Kidney (tissue), 14 donors: ENCODE results near the gene TXNRD1. TPM values are rescaled to one million over a fixed set of nuclear protein-coding genes. Genes with fewer than 3 reads are reported as not detected.
A peak's percentile ranks its signal among the peaks of the same experiment; 100 is the strongest.

Experiments used
- DNase-seq, 5 donors: peaks; one replicate each; pipeline ENCODE4 v3.0.0-alpha.2; 2013 to 2020
- FAIRE-seq: peaks from 2 replicates; lab custom pipeline; 2012; peaks lifted over from hg19 to GRCh38; lab: Jason Lieb, UNC
- H3K27ac ChIP-seq, 2 donors: one replicate each; pipeline ENCODE4 v1.7.0; 2013; ENCODE audit warnings: low read depth in 2 of 2, low read length in 2 of 2, inconsistent platforms in 1 of 2
- H3K27me3 ChIP-seq: one replicate; pipeline ENCODE4 v1.7.1; 2013; ENCODE audit warnings: low read length, inconsistent platforms; ENCODE audit not compliant: control insufficient read depth, insufficient read depth
- H3K36me3 ChIP-seq, 3 donors: one replicate each; pipeline versions ENCODE4 v1.7.0 to v1.7.1; 2013; ENCODE audit warnings: low read length in 3 of 3, control low read depth in 1 of 3, inconsistent platforms in 1 of 3; ENCODE audit not compliant: insufficient read depth in 3 of 3, control insufficient read depth in 2 of 3
- H3K4me1 ChIP-seq, 3 donors: one replicate each; pipeline versions ENCODE4 v1.7.0 to v1.7.1; 2013; ENCODE audit warnings: low read length in 3 of 3, inconsistent platforms in 1 of 3, low read depth in 1 of 3; ENCODE audit not compliant: control insufficient read depth in 2 of 3, insufficient read depth in 2 of 3
- H3K4me3 ChIP-seq, 3 donors: one replicate each; pipeline versions ENCODE4 v1.7.0 to v1.8.1; 2013; ENCODE audit warnings: low read length in 3 of 3, control low read depth in 1 of 3, inconsistent platforms in 1 of 3
- H3K9ac ChIP-seq, 3 donors: one replicate each; pipeline versions ENCODE4 v1.7.0 to v1.7.1; 2013; ENCODE audit warnings: low read length in 3 of 3, control low read depth in 1 of 3, inconsistent platforms in 1 of 3
- H3K9me3 ChIP-seq, 3 donors: one replicate each; pipeline versions ENCODE4 v1.7.0 to v1.7.1; 2013; ENCODE audit warnings: low read length in 3 of 3, control low read depth in 1 of 3, inconsistent platforms in 1 of 3; ENCODE audit not compliant: control insufficient read depth in 2 of 3, insufficient read depth in 1 of 3
- CTCF ChIP-seq: IDR thresholded peaks from 3 replicates; pipeline ENCODE4 v1.5.1; 2012; ENCODE audit warnings: mild to moderate bottlenecking, moderate library complexity, borderline replicate concordance; ENCODE audit not compliant: insufficient read depth; ENCODE audit errors: extremely low read depth
- intact Hi-C: fragments of 100-400 bp; cut with DNase I; formaldehyde crosslinking; loops from one replicate; pipeline ENCODE4 v1.11.1; 2022
- polyA plus RNA-seq: library from polyadenylated mRNA; stranded (reverse); fragments of 350-450 nt; fragmentation: Illumina TruSeq; extraction: RNeasy Lipid Tissue Mini Kit (QIAGEN cat#74804); gene quantifications from one replicate; pipeline ENCODE4 v1.2.3, GENCODE V29; 2014; ENCODE audit warnings: low read depth, low replicate concordance; ENCODE audit not compliant: insufficient read depth
- total RNA-seq: library from RNA; stranded (reverse); fragmentation: NEBNext Ultra II Directional; extraction: Animal tissue kit (Norgen Biotek cat#: 25700); gene quantifications from one replicate; pipeline ENCODE4 v1.2.1, GENCODE V29; 2021
- donor health status: control.
- donor health status: control.
- donor health status: control.
- donor health status: control.
- donor health status: control.
- donor health status: DM: yes; HTN: yes; CAD: no.
- donor health status: Normal renal cell carcinoma (clear cell type).

TXNRD1 gene
- total and polyA plus RNA-seq, 2 donors from 2014 or later, result 45.0 to 73.2 TPM

- H3K9me3 ChIP-seq, result peaks cover 0 to 9% (median 0%) of the 10 kb centered on the region in 3 donors
- no peak for TF ChIP-seq CTCF
- peak in 1 of 5 donors; percentile 79 for DNase-seq
- H3K9ac ChIP-seq, result no peak overlapping the region
- no peak overlapping the region for H3K4me3 ChIP-seq
- H3K36me3 ChIP-seq, result no peaks in the 10 kb centered on the region
- FAIRE-seq, result no peak
- H3K27me3 ChIP-seq, result no peaks in the 10 kb centered on the region
- intact Hi-C loops, result no loop called here
- H3K27ac ChIP-seq, result no peak overlapping the region
- H3K4me1 ChIP-seq, result peaks cover 0 to 2% (median 0%) of the 10 kb centered on the region in 3 donors
Observed at GRCh38 chr12:104182144-104182543, 33.4 kb upstream of the TXNRD1 start.

GRCh38 chr12:104182621-104183378 lies 32.8 kb upstream of the TXNRD1 start:
- Histone ChIP-seq H3K9me3 (peaks cover 0 to 9% (median 0%) of the 10 kb centered on the region in 3 donors), H3K4me1 (peaks cover 0 to 2% (median 0%) of the 10 kb centered on the region in 3 donors), H3K36me3 (no peaks in the 10 kb centered on the region), H3K4me3 (no peak overlapping the region), H3K9ac (no peak overlapping the region), H3K27me3 (no peaks in the 10 kb centered on the region), H3K27ac (no peak overlapping the region)
- intact Hi-C loops, result no loop called here
- no peak for FAIRE-seq
- DNase-seq, result no peak
- no peak for TF ChIP-seq CTCF

DNA sequence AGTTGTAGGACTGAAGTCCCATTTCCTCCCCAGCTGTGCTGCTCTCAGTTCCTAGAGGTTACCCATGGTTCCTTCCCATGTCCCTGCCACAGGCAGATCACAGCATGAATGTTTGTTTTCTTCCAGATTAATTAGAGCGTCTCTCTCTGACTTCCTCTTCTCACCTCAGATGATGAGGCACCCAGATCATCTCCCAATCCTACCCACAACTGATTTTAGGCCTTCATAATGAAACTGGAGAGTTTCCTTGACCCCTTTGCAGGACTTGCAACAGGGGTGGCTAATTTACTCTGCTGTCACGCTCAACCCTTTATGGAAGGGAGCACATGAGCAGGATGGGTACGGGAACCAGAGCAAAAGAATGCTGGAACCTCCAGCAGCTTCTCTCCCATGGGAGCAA lies 32.1 kb upstream of the TXNRD1 start:
- H3K27ac ChIP-seq, result no peak overlapping the region
- DNase-seq (no peak), FAIRE-seq (no peak)
- no peaks in the 10 kb centered on the region for H3K36me3 ChIP-seq
- TF ChIP-seq CTCF, result no peak
- peaks cover 0 to 9% (median 0%) of the 10 kb centered on the region in 3 donors for H3K9me3 ChIP-seq
- no peak overlapping the region for H3K9ac ChIP-seq
- H3K4me1 ChIP-seq, result no peaks in the 10 kb centered on the region
- intact Hi-C loops, result no loop called here
- H3K27me3 ChIP-seq, result no peaks in the 10 kb centered on the region
- no peak overlapping the region for H3K4me3 ChIP-seq
